Measurements from ENCODE around the gene FAM53A. TPM values are rescaled to one million over a fixed set of nuclear protein-coding genes. Genes with fewer than 3 reads are reported as not detected.
"Not testable (repeated sequence)": the region's sequence is repeated elsewhere in the genome, so short reads cannot be mapped to it uniquely, and the experiment has no call there.

FAM53A gene
- polyA plus RNA-seq, 1 experiment, result 1.1 TPM

DNA sequence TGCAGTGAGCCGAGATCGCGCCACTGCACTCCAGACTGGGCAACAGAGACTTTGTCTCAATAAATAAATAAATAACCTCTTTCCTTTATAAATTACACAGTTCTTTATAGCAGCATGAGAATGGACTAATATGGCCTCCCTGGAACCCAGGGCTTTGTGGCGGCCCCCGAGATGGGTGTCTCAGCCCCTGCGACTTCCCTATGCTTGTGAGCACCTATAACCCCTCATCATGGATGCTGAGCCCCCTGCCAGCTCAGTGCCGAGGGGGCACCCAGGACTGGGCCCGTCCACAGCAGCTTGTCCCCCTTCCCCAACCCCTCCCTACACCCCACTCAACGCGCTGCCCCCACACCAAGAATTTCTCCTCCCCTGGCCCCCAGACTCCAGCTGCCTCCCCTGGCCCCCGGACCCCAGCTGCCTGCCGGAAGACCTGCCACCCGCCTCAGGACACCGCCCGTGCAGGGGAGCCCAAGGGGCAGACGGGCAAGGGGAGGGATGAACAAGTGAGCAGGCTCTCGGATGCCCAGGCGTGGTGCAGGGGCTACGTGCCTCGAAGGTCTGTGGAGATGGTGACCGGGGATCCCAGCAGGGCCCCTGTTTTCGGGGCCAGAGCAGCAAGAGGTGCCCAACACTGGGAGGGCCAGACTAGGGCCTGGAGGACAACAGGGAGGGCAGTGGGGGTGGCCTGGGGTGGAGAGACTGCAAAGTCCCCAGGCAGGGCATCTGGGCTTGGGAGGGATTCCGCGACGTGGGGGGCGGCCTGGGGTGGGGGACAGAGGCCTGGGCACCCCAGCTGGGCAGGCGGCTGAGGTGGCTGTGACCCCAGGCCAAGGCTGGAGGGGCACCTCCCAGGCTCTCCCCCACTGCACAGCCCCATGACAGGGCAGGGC, 74.0 kb downstream of the FAM53A start:
- Histone ChIP-seq H3K27ac (ENCODE audit: low read depth, low read length) (no peak overlapping the region), H3K4me3 (ENCODE audit: low read depth, low read length) (no peak overlapping the region), H3K9me3 (ENCODE audit: control insufficient read depth, insufficient read depth, low read length) (no peaks in the 10 kb centered on the region; the same call in 1 of the 2 replicates), H3K27me3 (ENCODE audit: control insufficient read depth, insufficient read depth, low read length) (peaks cover 7% of the 10 kb centered on the region)
- POLR2A ChIA-PET, result no interaction called here
- TF ChIP-seq, protein P1, sequence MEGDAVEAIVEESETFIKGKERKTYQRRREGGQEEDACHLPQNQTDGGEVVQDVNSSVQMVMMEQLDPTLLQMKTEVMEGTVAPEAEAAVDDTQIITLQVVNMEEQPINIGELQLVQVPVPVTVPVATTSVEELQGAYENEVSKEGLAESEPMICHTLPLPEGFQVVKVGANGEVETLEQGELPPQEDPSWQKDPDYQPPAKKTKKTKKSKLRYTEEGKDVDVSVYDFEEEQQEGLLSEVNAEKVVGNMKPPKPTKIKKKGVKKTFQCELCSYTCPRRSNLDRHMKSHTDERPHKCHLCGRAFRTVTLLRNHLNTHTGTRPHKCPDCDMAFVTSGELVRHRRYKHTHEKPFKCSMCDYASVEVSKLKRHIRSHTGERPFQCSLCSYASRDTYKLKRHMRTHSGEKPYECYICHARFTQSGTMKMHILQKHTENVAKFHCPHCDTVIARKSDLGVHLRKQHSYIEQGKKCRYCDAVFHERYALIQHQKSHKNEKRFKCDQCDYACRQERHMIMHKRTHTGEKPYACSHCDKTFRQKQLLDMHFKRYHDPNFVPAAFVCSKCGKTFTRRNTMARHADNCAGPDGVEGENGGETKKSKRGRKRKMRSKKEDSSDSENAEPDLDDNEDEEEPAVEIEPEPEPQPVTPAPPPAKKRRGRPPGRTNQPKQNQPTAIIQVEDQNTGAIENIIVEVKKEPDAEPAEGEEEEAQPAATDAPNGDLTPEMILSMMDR (IDR thresholded peaks at IDR 0.05; ENCODE audit: low read depth, low read length), result no peak
- CTCF ChIA-PET, result no interaction called here
- DNase-seq (ENCODE audit: low read depth, low spot score), result no peak

DNA sequence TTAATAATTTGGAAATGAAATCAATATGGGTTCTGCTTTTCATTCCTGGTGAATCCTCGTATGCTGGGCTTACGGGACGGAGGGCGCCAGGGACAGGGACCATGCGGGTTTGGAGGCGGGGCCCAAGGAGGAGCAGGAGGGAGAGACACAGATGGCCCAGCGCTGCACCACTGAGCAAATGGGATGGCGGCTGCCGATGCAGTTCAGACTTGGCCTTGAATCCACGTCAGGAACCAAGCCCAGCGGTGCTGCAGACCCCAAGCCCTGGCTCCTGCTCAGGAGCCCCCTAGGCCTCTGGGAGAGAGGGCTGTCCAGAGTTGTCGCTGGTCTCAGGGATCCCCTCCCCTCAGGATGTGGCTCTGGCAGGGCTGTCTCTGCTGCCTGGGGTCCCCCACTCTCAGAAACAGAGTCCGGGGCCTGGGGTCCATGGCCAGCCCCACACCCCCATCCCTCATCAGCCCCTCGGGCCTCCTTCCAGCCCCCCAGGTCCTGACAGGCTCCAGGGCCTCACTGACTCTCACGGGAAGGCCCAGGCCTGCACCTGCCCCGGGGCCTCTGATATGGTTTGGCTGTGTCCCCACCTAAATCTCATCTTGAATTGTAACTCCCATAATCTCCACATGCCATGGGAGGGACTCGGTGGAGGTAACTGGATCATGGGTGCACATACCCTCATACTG, 75.2 kb downstream of the FAM53A start:
- TF ChIP-seq, protein P1 (IDR thresholded peaks at IDR 0.05; ENCODE audit: low read depth, low read length), result no peak
- H3K4me3 ChIP-seq (ENCODE audit: low read depth, low read length), result no peak overlapping the region
- ChIA-PET POLR2A (no interaction called here), CTCF (no interaction called here)
- peaks cover 14% of the 10 kb centered on the region for H3K27me3 ChIP-seq (ENCODE audit: control insufficient read depth, insufficient read depth, low read length)
- H3K27ac ChIP-seq (ENCODE audit: low read depth, low read length), result no peak overlapping the region
- no peak for DNase-seq (ENCODE audit: low read depth, low spot score)
- no peaks in the 10 kb centered on the region; the same call in 1 of the 2 replicates for H3K9me3 ChIP-seq (ENCODE audit: control insufficient read depth, insufficient read depth, low read length)

DNA sequence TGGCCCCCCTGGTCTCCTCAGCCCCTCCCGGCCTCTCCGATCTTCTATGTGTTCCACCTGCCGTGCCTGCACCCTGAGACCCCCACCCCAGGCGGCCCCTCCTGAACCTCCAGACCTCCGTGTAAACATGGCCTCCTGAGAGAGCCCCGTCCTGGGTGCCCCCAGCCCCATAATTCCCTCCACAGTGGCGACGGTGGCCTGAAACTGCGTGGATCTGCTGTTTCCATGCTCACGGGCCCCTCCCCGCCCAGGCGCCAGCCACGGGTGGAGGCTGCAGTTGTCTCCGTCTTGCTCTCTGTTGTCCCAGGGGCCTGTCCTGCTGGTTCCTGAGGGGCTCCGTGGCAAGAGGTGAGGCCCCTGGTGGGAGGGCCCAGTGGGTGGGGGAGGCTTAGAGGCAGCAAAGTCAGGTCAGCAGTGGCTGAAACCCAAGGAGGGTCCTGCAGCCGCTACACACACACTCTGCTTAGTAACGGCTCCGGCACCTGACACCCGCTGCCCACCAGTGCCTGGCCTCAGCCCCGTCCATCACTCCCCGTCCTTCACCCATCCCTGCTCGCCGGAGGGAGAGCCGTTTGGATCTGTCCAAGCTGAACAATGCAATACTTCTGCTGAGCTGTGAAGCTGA, 75.8 kb downstream of the FAM53A start:
- CTCF ChIA-PET, result no interaction called here

DNA sequence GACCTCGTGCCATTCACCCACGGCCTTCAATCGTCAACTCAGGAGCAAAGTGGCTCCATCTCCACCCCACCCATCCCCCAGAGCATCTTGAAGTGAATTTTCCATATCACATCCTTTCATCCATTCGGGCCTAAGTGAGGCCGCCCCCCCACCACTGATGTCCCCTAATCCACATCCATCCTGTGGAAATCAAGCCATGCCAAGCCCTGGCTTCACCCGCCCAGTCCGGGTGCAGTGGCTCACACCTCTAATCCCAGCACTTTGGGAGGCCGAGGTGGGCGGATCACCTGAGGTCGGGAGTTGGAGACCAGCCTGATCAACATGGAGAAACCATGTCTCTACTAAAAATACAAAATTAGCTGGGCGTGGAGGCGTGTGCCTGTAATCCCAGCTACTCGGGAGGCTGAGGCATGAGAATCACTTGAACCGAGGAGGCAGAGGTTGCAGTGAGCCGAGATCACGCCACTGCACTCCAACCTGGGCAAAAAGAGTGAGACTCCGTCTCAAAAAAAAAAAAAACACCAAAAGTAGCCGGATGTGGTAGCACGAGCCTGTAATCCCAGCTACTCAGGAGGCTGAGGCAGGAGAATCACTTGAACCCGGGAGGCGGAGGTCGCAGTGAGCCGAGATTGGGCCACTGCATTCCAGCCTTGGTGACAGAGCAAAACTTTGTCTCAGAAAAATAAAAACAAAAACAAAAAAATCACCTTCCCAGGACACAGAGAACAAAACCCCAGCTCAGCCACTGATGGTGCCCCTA, 76.5 kb downstream of the FAM53A start:
- H3K4me3 ChIP-seq (ENCODE audit: low read depth, low read length); H3K27ac ChIP-seq (ENCODE audit: low read depth, low read length); POLR2A ChIA-PET; H3K9me3 ChIP-seq (ENCODE audit: control insufficient read depth, insufficient read depth, low read length); CTCF ChIA-PET; DNase-seq (ENCODE audit: low read depth, low spot score): not testable (repeated sequence)
- peaks cover 19% of the 10 kb centered on the region for H3K27me3 ChIP-seq (ENCODE audit: control insufficient read depth, insufficient read depth, low read length)

More for the DNA sequence above, 75.8 kb downstream of the FAM53A start:
- Histone ChIP-seq H3K27me3 (ENCODE audit: control insufficient read depth, insufficient read depth, low read length) (peaks cover 17% of the 10 kb centered on the region), H3K9me3 (ENCODE audit: control insufficient read depth, insufficient read depth, low read length) (no peaks in the 10 kb centered on the region; the same call in 1 of the 2 replicates), H3K27ac (ENCODE audit: low read depth, low read length) (no peak overlapping the region), H3K4me3 (ENCODE audit: low read depth, low read length) (no peak overlapping the region)
- POLR2A ChIA-PET, result no interaction called here
- TF ChIP-seq, protein P1 (IDR thresholded peaks at IDR 0.05; ENCODE audit: low read depth, low read length), result no peak
- DNase-seq (ENCODE audit: low read depth, low spot score), result no peak

DNA sequence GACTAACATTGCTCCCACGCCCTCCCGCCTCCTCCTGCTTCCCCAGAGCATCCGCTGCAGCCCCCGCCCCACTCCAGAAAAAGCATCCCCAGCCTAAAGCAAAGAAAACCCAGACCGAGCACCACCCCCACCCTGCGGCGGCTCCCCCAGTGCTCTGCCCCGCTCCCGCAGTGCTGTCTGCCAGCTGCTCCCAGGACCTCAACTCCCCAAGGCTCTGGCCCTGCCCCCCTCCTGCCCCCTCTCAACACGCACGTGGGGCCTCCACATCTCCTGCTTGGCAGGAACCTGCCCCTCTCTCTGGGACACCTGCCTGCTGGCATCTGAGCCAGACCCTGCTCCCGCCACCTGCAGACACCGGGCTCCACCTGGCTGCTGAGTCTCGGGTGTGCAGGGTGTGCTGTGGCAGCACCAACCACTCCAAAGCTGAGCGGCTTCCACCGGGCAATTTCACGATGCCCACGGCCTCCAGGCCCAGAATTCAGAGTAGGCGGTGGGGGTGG, 79.4 kb downstream of the FAM53A start:
- TF ChIP-seq, protein P1 (IDR thresholded peaks at IDR 0.05; ENCODE audit: low read depth, low read length), result no peak
- POLR2A ChIA-PET, result no interaction called here
- Histone ChIP-seq H3K4me3 (ENCODE audit: low read depth, low read length) (no peak overlapping the region), H3K9me3 (ENCODE audit: control insufficient read depth, insufficient read depth, low read length) (no peaks in the 10 kb centered on the region; the same call in 1 of the 2 replicates), H3K27ac (ENCODE audit: low read depth, low read length) (no peak overlapping the region), H3K27me3 (ENCODE audit: control insufficient read depth, insufficient read depth, low read length) (peaks cover 22% of the 10 kb centered on the region)
- no peak for DNase-seq (ENCODE audit: low read depth, low spot score)
- CTCF ChIA-PET, result no interaction called here
